HPDE6-E6E7 (cell line): ENCODE results near the gene GNL3L.
"Not testable (repeated sequence)": the region's sequence is repeated elsewhere in the genome, so short reads cannot be mapped to it uniquely, and the experiment has no call there.

Source experiments
- DNase-seq: peaks from one replicate; pipeline ENCODE4 v3.0.0; 2011; ENCODE audit warnings: missing footprints; ENCODE audit errors: extremely low spot score

GNL3L gene

DNA sequence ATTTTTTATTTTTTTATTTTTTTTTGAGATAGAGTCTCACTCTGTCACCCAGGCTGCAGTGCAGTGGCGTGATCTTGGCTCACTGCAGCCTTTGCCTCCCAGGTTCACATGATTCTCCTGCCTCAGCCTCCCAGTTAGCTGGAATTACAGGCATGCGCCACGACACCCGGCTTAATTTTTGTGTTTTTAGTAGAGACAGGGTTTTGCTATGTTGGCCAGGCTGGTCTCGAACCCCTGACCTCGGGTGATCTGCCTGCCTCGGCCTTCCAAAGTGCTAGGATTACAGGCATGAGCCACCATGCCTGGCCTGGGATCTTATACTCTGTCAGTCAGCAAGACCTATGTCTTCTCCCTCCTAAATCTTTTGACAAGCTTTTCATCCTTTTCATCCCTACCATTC lies 25.0 kb downstream of the GNL3L start:
- DNase-seq = not testable (repeated sequence)

DNA sequence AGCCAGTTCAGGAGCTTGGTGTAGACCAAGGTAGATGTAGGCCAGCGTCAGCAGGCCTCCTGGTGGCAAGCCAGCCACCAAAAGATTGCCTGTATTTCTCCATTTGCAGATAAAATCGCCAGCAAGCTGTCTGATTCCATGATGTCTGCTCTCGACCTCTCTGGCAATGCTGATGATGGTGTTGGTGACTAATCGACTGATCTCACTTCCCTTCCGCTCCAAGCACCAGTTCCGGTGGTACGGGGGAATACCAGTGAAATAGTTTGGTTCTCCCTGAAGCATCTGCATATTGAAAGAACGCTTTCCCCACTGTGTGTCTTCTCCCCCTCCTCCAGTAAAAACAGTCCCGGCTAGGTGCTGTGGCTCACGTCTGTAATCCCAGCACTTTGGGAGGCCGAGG lies 30.4 kb downstream of the GNL3L start:
- DNase-seq = no peak

DNA sequence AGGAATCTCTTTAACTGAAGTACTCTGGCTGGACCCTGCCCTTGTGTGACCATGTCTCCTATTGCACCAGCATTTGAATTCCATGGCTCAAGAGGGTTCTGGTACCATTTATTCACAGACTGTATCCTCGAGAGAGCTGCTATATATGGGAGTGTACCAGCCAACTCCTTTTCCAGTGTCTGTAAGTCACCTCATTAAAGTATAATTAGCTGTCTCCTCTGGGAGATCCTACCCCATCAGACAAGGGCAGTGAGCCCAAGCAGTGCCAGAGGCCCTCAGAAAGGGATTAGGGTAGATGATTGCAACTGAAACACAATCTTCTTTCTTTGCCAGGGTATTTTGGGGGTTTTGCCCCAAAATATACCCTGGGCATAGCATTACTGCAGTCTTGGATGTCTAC lies 31.6 kb downstream of the GNL3L start:
- no peak for DNase-seq

DNA sequence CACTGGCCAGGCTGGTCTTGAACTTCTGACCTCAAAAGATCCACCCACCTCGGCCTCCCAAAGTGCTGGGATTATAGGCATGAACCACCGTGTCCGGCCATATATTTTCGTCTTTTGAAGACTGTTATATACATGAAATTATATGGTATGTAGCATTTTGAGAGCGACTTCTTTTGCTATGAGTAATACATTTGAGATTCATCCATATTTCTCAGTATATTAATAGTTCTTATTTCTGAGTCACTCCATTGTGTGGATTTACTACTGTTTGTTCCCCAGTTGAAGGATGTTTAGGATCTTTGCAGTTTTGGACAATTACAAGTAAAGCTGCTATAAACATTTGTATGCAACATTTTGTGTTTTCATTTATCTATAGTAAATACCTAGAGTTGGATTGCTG lies 34.9 kb downstream of the GNL3L start:
- DNase-seq = no peak

DNA sequence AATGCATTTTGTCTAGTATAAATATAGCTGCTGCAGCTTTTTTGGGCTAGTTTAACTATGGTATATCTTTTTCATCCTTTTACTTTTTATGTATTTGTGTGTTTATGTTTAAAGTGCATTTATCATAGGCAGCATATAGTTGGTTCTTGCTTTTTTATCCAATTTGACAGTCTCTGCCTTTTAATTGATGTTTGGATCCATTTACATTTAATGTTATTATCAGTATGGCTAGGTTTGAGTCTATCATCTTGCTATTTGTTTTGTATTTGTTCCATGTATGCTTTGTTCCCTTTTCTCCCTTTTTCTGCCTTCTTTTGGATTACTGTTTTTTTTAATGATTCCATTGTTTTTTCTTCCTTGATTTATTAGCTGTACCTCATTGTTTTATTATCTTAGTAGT lies 40.3 kb downstream of the GNL3L start:
- DNase-seq = no peak

DNA sequence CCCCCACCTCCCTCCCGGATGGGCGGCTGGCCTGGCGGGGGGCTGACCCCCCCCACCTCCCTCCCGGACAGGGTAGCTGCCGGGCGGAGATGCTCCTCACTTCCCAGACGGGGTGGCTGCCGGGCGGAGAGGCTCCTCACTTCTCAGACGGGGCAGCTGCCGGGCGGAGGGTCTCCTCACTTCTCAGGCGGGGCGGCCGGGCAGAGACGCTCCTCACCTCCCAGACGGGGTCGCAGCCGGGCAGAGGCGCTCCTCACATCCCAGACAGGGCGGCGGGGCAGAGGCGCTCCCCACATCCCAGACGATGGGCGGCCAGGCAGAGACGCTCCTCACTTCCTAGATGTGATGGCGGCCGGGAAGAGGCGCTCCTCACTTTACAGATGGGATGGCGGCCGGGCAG lies 42.6 kb downstream of the GNL3L start:
- DNase-seq = not testable (repeated sequence)

DNA sequence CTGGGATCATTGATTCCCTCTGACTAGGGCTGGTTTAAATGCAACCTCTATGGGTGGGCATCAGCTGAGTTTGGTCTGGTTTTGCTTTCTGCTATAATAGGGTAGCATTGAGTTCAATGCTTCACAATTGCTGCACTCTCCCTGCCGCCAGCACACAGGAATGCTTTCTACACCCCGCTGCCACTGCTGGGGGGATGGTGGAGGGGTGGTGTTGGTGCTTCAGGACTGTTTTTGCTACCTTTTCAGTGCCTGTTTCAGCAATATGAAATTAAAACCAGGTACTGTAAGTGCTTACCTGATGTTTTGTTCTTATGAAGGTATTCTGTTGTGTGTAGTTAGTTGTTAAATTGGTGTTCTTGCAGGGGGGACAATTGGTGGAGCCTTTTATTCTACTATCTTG lies 67.7 kb downstream of the GNL3L start:
- DNase-seq = no peak

DNA sequence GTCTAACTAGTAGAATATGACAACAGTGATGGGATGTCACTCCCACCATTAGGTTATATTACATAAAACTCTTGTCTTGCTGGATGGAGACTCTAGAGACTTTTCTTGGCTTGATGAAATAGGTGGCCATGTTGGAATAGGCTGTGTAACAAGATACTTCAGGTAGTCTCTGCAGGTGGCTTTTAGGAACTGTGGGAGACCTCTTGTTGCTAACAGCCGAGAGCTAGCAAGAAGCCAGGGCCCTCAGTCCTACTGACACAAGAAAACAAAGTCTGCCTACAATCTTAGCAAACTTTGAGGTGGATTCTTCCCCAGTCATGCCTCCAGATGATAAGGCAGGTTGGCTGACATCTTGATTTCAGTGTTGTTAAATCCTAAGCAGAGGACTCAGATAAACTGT lies 72.5 kb downstream of the GNL3L start:
- no peak for DNase-seq
